ENCODE data around the gene SLC26A11.

DNA sequence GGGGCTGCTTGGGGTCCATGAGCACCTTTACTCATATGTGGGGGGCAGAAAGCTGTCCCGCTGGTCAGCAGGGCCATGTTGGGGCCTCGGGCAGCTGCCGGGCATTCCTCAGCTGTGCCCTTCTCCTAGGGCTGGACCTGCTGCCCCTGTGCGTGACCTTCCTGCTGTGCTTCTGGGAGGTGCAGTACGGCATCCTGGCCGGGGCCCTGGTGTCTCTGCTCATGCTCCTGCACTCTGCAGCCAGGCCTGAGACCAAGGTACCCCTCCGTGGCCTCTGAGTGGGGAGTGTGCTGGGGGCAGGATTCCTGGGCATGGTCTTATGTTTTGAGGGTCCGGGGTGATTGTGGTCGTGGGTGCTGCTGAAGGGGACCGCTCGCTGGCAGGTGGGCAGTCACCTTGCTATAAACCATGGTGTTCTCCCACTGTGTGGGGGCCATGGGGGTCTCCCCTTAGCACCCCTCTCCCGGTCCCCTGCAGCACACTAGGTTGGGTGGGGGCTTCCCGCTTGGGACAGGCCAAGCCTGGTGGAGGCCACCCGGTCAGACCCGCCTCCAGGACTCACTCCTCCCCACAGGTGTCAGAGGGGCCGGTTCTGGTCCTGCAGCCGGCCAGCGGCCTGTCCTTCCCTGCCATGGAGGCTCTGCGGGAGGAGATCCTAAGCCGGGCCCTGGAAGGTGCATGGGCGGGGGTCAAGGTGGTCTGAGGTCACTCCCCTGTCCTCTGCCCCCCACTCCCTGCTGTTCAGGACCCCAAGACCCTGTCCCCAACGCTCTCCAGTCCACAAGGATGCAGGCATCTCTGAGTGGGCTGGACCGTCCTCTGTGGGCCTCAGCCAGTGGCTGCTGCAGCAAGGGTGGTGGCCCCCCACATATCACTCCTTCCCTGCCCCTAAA, 28.0 kb downstream of the SLC26A11 start:
- no peak for TF ChIP-seq CTCF (IDR thresholded peaks at IDR 0.05 in 2 of 3, conservative IDR thresholded peaks at IDR 0.05 in 1 of 3; ENCODE audit: borderline replicate concordance in 1 of 3, insufficient read depth in 1 of 3, low read depth in 2 of 3, low read length in 2 of 3)
- TF ChIP-seq ZNF274 (IDR thresholded peaks at IDR 0.05; ENCODE audit: low read depth, low read length) = no peak
- TF ChIP-seq POLR2A (IDR thresholded peaks at IDR 0.05; ENCODE audit: borderline replicate concordance, extremely low read depth, insufficient read depth, insufficient read length) = no peak
- TF ChIP-seq POLR2AphosphoS5 (IDR thresholded peaks at IDR 0.05; ENCODE audit: low read depth, low read length) = no peak
- no peak for TF ChIP-seq YY1 (IDR thresholded peaks at IDR 0.05; ENCODE audit: extremely low read depth, insufficient replicate concordance, low read depth, low read length)

Data from HCT116 (cell line).